ES-I3 (cell line): ENCODE data around the gene ADAMTS14.

Experiments
- H3K36me3 ChIP-seq: 2 replicates; pipeline ENCODE4 v1.6.1; 2013; ENCODE audit warnings: mild to moderate bottlenecking, low read length, control low read depth, moderate library complexity; ENCODE audit not compliant: insufficient read depth
- H3K4me1 ChIP-seq: 2 replicates; pipeline ENCODE4 v1.6.1; 2013; ENCODE audit warnings: mild to moderate bottlenecking, control low read depth, low read length; ENCODE audit not compliant: insufficient read depth
- H3K9ac ChIP-seq: 2 replicates; pipeline ENCODE4 v1.6.1; 2013; ENCODE audit warnings: low read depth, mild to moderate bottlenecking, low read length, moderate library complexity
- H3K9me3 ChIP-seq: 2 replicates; pipeline ENCODE4 v1.6.1; 2013; ENCODE audit warnings: mild to moderate bottlenecking, low read length, moderate library complexity; ENCODE audit not compliant: control insufficient read depth, insufficient read depth

Gene ADAMTS14

GRCh38 chr10:70684374-70684773 is 12.1 kb downstream of the ADAMTS14 start:
- no peaks in the 10 kb centered on the region for H3K9me3 ChIP-seq
- H3K9ac ChIP-seq, result no peak overlapping the region
- H3K4me1 ChIP-seq, result no peaks in the 10 kb centered on the region; the same call in 1 of the 2 replicates

GRCh38 chr10:70684839-70685454 is 12.6 kb downstream of the ADAMTS14 start:
- no peaks in the 10 kb centered on the region for H3K9me3 ChIP-seq
- no peak overlapping the region for H3K9ac ChIP-seq
- no peaks in the 10 kb centered on the region for H3K36me3 ChIP-seq
- H3K4me1 ChIP-seq, result no peaks in the 10 kb centered on the region; the same call in 1 of the 2 replicates

More at GRCh38 chr10:70684374-70684773, 12.1 kb downstream of the ADAMTS14 start:
- no peaks in the 10 kb centered on the region for H3K36me3 ChIP-seq

DNA sequence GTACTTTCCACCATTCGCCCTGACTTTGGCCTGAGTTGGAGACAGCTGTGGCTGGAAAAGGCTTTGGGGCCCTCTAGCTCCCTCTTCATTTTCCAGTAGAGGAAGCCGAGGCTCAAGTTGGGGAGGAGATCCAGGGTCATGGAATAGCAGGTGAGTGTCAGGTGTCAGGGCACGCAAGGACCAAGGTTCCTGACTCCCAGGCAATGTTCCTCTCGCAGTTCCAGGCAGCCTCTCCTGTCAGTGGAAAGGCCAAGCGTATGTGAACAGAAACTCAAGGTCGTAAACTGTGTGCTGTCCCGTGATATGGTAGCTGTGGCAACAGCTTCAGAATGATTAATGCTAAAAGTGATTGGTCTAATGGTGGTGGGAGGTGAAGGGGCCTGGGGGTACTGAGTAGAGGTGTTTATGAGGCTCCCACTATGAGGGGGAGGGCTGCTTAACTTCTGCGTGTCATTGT is 13.2 kb downstream of the ADAMTS14 start:
- Histone ChIP-seq H3K36me3 (no peaks in the 10 kb centered on the region), H3K9ac (no peak overlapping the region), H3K4me1 (no peaks in the 10 kb centered on the region; the same call in 1 of the 2 replicates), H3K9me3 (no peaks in the 10 kb centered on the region)

DNA sequence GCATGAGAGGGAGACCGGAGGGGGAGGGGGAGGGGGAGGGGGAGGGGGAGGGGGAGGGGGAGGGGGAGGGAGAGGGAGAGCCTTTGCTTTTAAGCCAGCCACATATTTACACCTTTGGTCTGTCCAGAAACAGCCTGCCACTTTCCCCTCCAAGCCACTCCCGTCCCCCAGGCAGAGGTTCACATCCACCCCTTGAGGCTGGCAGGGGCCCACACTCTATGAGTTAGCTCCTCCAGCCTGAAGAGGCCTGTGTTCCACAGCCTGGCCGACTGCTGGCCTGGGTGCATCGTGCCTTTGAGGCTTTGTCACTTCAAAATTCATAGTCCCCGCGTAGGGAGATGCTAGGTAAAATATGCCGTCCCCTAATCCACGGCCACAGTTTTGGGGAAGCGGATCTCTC is 16.5 kb downstream of the ADAMTS14 start:
- no peaks in the 10 kb centered on the region for H3K9me3 ChIP-seq
- H3K9ac ChIP-seq, result no peak overlapping the region
- H3K36me3 ChIP-seq, result no peaks in the 10 kb centered on the region
- H3K4me1 ChIP-seq, result no peaks in the 10 kb centered on the region

DNA sequence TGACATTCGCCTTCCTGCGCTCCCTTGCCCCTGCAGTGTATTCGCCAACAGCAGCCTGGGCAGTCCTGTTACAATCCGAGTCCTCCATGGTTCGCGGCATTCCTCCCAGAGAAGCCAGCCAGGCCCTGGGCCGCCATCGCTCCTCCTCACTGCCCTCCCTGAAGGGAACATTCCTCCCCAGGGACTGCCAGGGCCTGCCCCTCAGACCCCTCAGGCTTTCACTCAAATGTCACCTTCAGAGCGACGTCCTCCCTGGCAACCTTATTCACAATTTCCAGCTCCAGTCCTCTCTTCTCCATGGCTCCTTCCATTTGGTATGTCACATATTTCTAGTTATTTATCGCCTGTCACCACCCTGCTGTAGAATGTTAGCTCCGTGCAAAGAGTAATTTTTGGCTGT is 17.4 kb downstream of the ADAMTS14 start:
- Histone ChIP-seq H3K4me1 (no peaks in the 10 kb centered on the region), H3K9ac (no peak overlapping the region), H3K9me3 (no peaks in the 10 kb centered on the region), H3K36me3 (no peaks in the 10 kb centered on the region)

- Histone ChIP-seq H3K9me3 (no peaks in the 10 kb centered on the region), H3K36me3 (no peaks in the 10 kb centered on the region), H3K9ac (no peak overlapping the region), H3K4me1 (no peaks in the 10 kb centered on the region)
Measured at GRCh38 chr10:70690589-70690988, 18.3 kb downstream of the ADAMTS14 start.

DNA sequence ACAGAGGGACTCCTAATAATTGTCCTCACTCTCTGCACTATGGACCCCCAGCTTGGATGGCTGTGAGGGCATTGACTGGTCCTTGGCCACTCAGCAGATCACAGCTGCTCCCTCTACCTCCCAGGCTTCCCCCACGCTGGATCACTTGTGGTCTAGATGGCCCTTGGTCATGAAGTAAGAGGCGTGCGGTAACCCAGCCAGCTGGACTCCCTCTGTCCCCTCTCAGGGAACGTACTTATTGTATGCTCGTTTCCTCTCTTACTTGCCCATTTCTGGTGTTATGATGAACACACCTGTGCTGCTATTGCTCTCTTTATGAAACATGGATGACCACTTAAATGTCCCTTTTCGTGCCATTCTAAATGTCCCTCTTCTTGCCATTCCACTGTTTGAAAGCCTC is 19.3 kb downstream of the ADAMTS14 start:
- Histone ChIP-seq H3K4me1 (no peaks in the 10 kb centered on the region), H3K36me3 (no peaks in the 10 kb centered on the region), H3K9me3 (no peaks in the 10 kb centered on the region), H3K9ac (no peak overlapping the region)

DNA sequence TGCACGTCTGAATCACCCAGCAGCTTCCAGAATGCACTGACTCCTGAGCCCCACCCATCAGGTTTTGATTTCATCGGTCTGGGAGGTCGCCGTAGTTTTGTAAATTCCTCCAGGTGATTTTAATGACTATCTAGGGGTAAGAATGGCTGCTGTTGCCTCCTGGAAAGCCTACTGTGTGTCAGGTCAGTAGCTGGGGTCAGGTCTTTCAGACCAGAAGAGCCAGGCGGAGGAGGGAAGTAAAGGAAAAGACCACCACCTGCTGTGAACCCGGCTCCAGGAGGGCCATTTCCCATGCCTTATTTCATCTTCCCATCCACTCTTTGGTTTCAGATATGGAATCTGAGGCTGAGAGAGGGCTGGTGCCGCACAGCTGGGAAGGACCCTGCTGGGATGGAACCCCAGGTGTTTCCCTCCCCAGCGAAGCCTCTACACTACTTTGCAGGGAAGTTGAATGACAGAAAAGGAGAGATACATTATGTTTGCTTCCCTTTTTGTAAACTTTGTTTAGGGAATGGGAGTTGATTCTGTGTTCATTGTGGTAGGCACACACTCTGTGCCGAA is 19.8 kb downstream of the ADAMTS14 start:
- Histone ChIP-seq H3K36me3 (no peaks in the 10 kb centered on the region), H3K4me1 (no peaks in the 10 kb centered on the region), H3K9ac (no peak overlapping the region), H3K9me3 (no peaks in the 10 kb centered on the region)

GRCh38 chr10:70693619-70694335 is 21.5 kb downstream of the ADAMTS14 start:
- no peak overlapping the region for H3K9ac ChIP-seq
- no peaks in the 10 kb centered on the region for H3K36me3 ChIP-seq
- H3K4me1 ChIP-seq, result no peaks in the 10 kb centered on the region
- no peaks in the 10 kb centered on the region for H3K9me3 ChIP-seq

GRCh38 chr10:70694418-70695141 is 22.3 kb downstream of the ADAMTS14 start:
- Histone ChIP-seq H3K36me3 (no peaks in the 10 kb centered on the region), H3K9ac (no peak overlapping the region), H3K9me3 (no peaks in the 10 kb centered on the region), H3K4me1 (no peaks in the 10 kb centered on the region)

GRCh38 chr10:70695241-70696030 is 23.1 kb downstream of the ADAMTS14 start:
- H3K4me1 ChIP-seq, result no peaks in the 10 kb centered on the region
- no peak overlapping the region for H3K9ac ChIP-seq
- H3K36me3 ChIP-seq, result no peaks in the 10 kb centered on the region

DNA sequence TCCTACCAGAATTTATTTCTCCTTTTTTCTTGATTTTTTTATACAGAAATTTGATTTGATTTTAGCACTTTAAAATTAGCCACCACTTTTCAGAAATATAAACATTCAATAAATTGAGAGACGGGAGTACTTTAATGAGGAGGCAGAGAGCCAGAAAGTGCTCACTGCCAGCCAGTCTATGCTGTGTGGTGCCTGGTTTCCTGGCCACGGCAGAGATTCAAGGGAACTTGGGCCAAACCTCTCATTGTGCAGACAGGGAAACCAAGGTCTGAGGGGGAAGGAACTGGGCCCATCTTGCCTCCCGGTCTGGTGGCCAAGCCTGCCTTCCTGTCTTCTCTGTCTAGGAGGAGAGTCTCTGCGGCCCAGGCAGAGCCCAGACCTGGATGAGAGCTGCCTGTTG is 25.9 kb downstream of the ADAMTS14 start:
- no peaks in the 10 kb centered on the region for H3K4me1 ChIP-seq
- no peaks in the 10 kb centered on the region for H3K9me3 ChIP-seq
- H3K36me3 ChIP-seq, result no peaks in the 10 kb centered on the region
- H3K9ac ChIP-seq, result no peak overlapping the region

More at GRCh38 chr10:70695241-70696030, 23.1 kb downstream of the ADAMTS14 start:
- H3K9me3 ChIP-seq, result no peaks in the 10 kb centered on the region

DNA sequence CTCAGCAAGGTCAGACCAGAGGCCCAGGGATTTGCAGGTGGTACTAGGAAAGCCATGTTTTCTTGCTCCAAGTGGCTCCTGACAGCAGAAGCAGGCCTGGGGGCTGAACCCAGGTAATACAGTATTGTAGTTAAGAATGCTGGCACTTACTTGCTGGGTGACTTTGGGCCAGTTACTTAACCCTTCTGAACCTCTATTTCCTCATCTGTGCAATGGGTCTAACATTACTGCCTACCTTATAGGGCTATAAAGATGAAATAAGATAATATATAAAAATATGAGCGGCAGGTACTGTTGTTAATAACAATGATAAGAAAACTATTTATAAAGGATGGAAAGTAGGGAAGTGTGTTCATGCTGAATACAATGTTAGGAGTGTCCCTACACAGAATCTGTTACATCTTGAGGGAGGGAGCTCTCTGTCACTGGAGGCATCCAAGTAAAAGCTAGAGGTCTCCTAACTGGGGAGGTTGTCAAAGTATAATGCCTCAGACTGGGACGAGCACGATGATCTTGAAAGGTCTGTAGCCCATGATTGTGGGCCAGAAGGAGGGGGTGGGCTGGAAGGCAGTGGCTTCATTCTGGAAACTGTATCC is 26.9 kb downstream of the ADAMTS14 start:
- Histone ChIP-seq H3K4me1 (no peaks in the 10 kb centered on the region), H3K9me3 (no peaks in the 10 kb centered on the region)

More for the DNA sequence above, 26.9 kb downstream of the ADAMTS14 start:
- H3K9ac ChIP-seq, result no peak overlapping the region
- no peaks in the 10 kb centered on the region for H3K36me3 ChIP-seq
